Sigmoid colon (tissue), 7 donors: ENCODE results near the gene WFIKKN2. TPM values are rescaled to one million over a fixed set of nuclear protein-coding genes. Genes with fewer than 3 reads are reported as not detected.

Experiments used
- DNase-seq: peaks from one replicate; pipeline ENCODE4 v3.0.0-alpha.2; 2019
- H3K27ac ChIP-seq, 4 donors: fragments of 200-600 bp; sonication (generic); one replicate each; pipeline ENCODE4 v1.5.1; 2016 to 2019; ENCODE audit warnings: mild to moderate bottlenecking in 1 of 4
- H3K27me3 ChIP-seq, 3 donors: fragments of 200-600 bp; sonication (generic); one replicate each; pipeline ENCODE4 v1.5.1; 2019; ENCODE audit warnings: mild to moderate bottlenecking in 1 of 3
- H3K36me3 ChIP-seq, 4 donors: fragments of 200-600 bp; sonication (generic); one replicate each; pipeline ENCODE4 v1.5.1; 2016 to 2019
- H3K4me1 ChIP-seq, 4 donors: fragments of 200-600 bp; sonication (generic); one replicate each; pipeline ENCODE4 v1.5.1; 2017 to 2019
- H3K4me3 ChIP-seq, 4 donors: fragments of 200-600 bp; sonication (generic); one replicate each; pipeline ENCODE4 v1.5.1; 2017 to 2019; ENCODE audit warnings: mild to moderate bottlenecking in 2 of 4, moderate library complexity in 1 of 4
- H3K9me3 ChIP-seq, 4 donors: fragments of 200-600 bp in 3 of 4; sonication (generic) in 3 of 4; one replicate each; pipeline versions ENCODE4 v1.5.1 to v1.6.1; 2013 to 2019
- EP300 ChIP-seq, 4 donors: sonication (generic); formaldehyde crosslinking; IDR thresholded peaks; one replicate each; pipeline ENCODE4 v1.6.1; 2017; ENCODE audit warnings: antibody characterized with exemption in 4 of 4
- POLR2A ChIP-seq, 2 donors: fragments of 450-650 bp; IDR thresholded peaks; one replicate each; pipeline ENCODE4 v1.6.1; 2016; ENCODE audit warnings: antibody characterized with exemption in 2 of 2, mild to moderate bottlenecking in 2 of 2, moderate library complexity in 2 of 2
- POLR2AphosphoS5 ChIP-seq, 4 donors: sonication (generic); formaldehyde crosslinking; IDR thresholded peaks; one replicate each; pipeline ENCODE4 v1.6.1; 2017; ENCODE audit warnings: antibody characterized with exemption in 4 of 4
- WGBS, 2 donors: extraction: QIAGEN DNeasy Blood & Tissue Kit; methylation state at CpG; one replicate each; pipeline ENCODE4 v1.1.7; 2013; 5-methylcytosine and 5-hydroxymethylcytosine counted together
- intact Hi-C: fragments of 100-400 bp; cut with DNase I; formaldehyde crosslinking; loops from one replicate; pipeline ENCODE4 v1.15.1; 2023
- polyA plus RNA-seq, 3 donors: library from polyadenylated mRNA; stranded (reverse); fragments of 200-250 nt; gene quantifications; one replicate each; pipeline ENCODE4 v1.2.3, GENCODE V29; 2013
- total RNA-seq, 4 donors: library from RNA; depleted of rRNA; stranded (reverse); fragments of >200 nt; gene quantifications; one replicate each; pipeline ENCODE4 v1.1.0, GENCODE V29; 2016
- TF ChIP-seq, protein P1 (sequence below), 4 experiments: fragments of 450-650 bp in 3 of 4; fragments of 200-600 bp in 1 of 4; IDR thresholded peaks; one replicate each; pipeline ENCODE4 v1.5.1; 2016 to 2019; ENCODE audit warnings: antibody characterized with exemption in 4 of 4, mild to moderate bottlenecking in 3 of 4, moderate library complexity in 2 of 4
- donor health status: healthy with polysubstance abuse.
- donor health status: Bipolar disorder and iron deficiency.
- donor health status: healthy.

WFIKKN2 gene
- total and polyA plus RNA-seq, 7 donors, result under 0.01 to 1.1 (median 0.11) TPM; not detected in 1

DNA sequence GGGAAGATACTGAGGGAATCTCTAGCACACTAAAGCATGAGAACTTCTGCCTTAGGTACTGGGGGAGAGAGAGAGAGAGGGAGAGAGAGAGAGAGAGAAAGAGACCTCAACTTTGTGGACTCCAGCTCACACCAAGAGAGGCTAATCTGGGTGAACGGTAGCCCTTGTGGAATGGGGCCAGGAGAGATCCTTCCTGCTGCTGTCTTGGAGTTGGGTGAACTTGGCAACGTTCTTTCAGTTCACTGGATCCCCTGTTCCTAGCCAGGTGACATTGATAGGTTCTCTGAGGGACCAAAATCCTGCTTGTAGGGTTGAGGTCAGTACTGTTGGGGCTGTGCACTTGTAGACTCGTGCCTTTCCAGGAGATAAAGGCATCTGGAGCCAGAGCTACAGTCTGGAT, 26.5 kb upstream of the WFIKKN2 start:
- H3K27me3 ChIP-seq, result no peaks in the 10 kb centered on the region
- TF ChIP-seq EP300 (IDR thresholded peaks at IDR 0.05) (no peak), POLR2A (IDR thresholded peaks at IDR 0.05) (no peak), POLR2AphosphoS5 (IDR thresholded peaks at IDR 0.05) (no peak)
- TF ChIP-seq, protein P1, sequence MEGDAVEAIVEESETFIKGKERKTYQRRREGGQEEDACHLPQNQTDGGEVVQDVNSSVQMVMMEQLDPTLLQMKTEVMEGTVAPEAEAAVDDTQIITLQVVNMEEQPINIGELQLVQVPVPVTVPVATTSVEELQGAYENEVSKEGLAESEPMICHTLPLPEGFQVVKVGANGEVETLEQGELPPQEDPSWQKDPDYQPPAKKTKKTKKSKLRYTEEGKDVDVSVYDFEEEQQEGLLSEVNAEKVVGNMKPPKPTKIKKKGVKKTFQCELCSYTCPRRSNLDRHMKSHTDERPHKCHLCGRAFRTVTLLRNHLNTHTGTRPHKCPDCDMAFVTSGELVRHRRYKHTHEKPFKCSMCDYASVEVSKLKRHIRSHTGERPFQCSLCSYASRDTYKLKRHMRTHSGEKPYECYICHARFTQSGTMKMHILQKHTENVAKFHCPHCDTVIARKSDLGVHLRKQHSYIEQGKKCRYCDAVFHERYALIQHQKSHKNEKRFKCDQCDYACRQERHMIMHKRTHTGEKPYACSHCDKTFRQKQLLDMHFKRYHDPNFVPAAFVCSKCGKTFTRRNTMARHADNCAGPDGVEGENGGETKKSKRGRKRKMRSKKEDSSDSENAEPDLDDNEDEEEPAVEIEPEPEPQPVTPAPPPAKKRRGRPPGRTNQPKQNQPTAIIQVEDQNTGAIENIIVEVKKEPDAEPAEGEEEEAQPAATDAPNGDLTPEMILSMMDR (IDR thresholded peaks at IDR 0.05), result no peak
- WGBS, 2 donors, result 78 to 85% methylated on average over 3 of the region's 3 CpGs

DNA sequence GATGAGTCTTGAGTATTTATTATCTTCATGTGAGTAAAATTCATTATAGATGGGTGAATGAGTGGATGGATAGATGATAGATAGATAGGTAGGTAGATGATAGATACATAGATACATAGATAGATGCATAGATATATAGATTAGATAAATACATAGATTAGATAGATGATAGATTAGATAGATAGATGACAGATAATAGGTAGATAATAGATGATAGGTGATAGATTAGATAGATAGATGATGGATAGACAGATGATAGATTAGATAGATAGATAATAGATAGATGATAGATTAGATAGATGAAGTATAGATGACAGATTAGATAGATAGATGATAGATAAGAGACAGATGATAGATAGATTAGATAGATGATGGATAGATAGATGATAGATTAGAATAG, 21.8 kb upstream of the WFIKKN2 start:
- Histone ChIP-seq H3K27me3 (no peaks in the 10 kb centered on the region), H3K36me3 (no peaks in the 10 kb centered on the region), H3K27ac (no peak overlapping the region), H3K9me3 (no peaks in the 10 kb centered on the region), H3K4me3 (no peak overlapping the region), H3K4me1 (peaks cover 0 to 11% (median 2%) of the 10 kb centered on the region in 4 donors)
- intact Hi-C loops, result no loop called here
- TF ChIP-seq, protein P1 (IDR thresholded peaks at IDR 0.05), result no peak
- TF ChIP-seq POLR2AphosphoS5 (IDR thresholded peaks at IDR 0.05) (no peak), POLR2A (IDR thresholded peaks at IDR 0.05) (no peak), EP300 (IDR thresholded peaks at IDR 0.05) (no peak)
- no peak for DNase-seq

More for the DNA sequence above, 26.5 kb upstream of the WFIKKN2 start:
- H3K27ac ChIP-seq, result no peak overlapping the region
- H3K9me3 ChIP-seq, result no peaks in the 10 kb centered on the region
- intact Hi-C loops, result no loop called here
- no peaks in the 10 kb centered on the region for H3K36me3 ChIP-seq
- no peaks in the 10 kb centered on the region for H3K4me1 ChIP-seq
- no peak for DNase-seq
- H3K4me3 ChIP-seq, result no peak overlapping the region

DNA sequence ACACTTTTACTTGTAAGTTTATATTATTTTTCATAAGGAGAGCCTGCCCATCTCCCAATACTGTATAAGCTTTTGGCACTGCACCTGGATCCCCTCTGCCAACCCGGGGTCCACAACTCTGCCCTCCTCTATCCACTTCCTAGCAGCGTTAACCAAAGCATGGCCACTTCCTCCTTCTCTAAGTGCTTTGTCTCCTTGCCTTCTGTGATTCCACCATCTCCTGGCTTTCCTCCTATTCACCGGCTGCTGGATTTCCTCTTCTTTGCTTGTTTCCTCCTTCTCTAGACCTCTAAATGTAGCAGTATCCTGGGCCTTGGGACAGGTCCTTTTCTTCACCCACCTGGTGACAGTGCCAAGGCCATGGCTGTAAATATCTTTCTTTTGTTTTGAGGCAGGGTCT, 20.0 kb upstream of the WFIKKN2 start:
- Histone ChIP-seq H3K9me3 (no peaks in the 10 kb centered on the region), H3K36me3 (no peaks in the 10 kb centered on the region), H3K4me1 (peaks cover 0 to 11% (median 2%) of the 10 kb centered on the region in 4 donors), H3K27ac (no peak overlapping the region), H3K27me3 (no peaks in the 10 kb centered on the region), H3K4me3 (no peak overlapping the region)
- intact Hi-C loops, result no loop called here
- TF ChIP-seq, protein P1 (IDR thresholded peaks at IDR 0.05), result no peak
- no peak for TF ChIP-seq POLR2AphosphoS5 (IDR thresholded peaks at IDR 0.05)
- no peak for TF ChIP-seq POLR2A (IDR thresholded peaks at IDR 0.05)
- no peak for TF ChIP-seq EP300 (IDR thresholded peaks at IDR 0.05)
- 47 to 71% methylated on average over 3 of the region's 3 CpGs for WGBS, 2 donors
- DNase-seq, result no peak

DNA sequence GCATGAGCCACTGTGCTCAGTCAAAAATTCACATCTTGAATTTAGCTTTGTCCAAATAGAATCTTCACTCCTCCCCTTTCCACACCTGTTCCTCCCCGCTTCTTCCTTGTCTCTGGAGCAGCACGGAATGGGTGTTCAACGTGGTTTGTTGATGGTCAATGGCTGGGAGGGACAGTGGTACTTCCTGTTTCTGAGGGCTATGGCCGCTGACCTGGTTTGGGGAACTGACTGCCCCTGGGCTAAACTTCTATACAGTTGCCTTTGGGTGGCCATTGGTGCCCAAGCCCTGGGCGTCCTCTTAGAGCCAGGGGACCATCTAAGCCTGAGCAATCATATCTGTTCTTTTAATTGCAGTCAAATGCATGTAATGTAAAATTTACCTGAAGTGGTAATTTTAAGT, 19.1 kb upstream of the WFIKKN2 start:
- WGBS, 2 donors, result 75 to 85% methylated on average over 5 of the region's 5 CpGs
- Histone ChIP-seq H3K4me1 (peaks cover 0 to 11% (median 2%) of the 10 kb centered on the region in 4 donors), H3K27ac (no peak overlapping the region), H3K9me3 (no peaks in the 10 kb centered on the region), H3K27me3 (no peaks in the 10 kb centered on the region), H3K4me3 (no peak overlapping the region), H3K36me3 (no peaks in the 10 kb centered on the region)
- TF ChIP-seq POLR2AphosphoS5 (IDR thresholded peaks at IDR 0.05) (no peak), EP300 (IDR thresholded peaks at IDR 0.05) (no peak), POLR2A (IDR thresholded peaks at IDR 0.05) (no peak)
- TF ChIP-seq, protein P1 (IDR thresholded peaks at IDR 0.05), result no peak
- intact Hi-C loops, result no loop called here
- DNase-seq, result no peak
